ENCODE data around the gene THSD7A. TPM values are rescaled to one million over a fixed set of nuclear protein-coding genes. Genes with fewer than 3 reads are reported as not detected.

THSD7A gene
- total and polyA plus RNA-seq, 7 donors, result 0.06 to 1.4 (median 0.21) TPM

GRCh38 chr7:11749629-11750028 is 82.4 kb downstream of the THSD7A start:
- DNase-seq, result no peak
- H3K4me1 ChIP-seq, result no peaks in the 10 kb centered on the region
- H3K27me3 ChIP-seq (ENCODE audit: insufficient read depth in 3 of 3, low read length in 2 of 3), result no peaks in the 10 kb centered on the region
- no peak for ATAC-seq
- no peaks in the 10 kb centered on the region for H3K36me3 ChIP-seq (ENCODE audit: insufficient read depth in 1 of 2, low read depth in 1 of 2)
- no peak overlapping the region for H3K27ac ChIP-seq
- no peaks in the 10 kb centered on the region for H3K9me3 ChIP-seq
- no peak overlapping the region for H3K4me3 ChIP-seq
- 88 to 92% (median 90%) methylated on average over 4 of the region's 4 CpGs for WGBS, 3 donors
- no peak for TF ChIP-seq CTCF (IDR thresholded peaks at IDR 0.05)
- intact Hi-C loops (cut with DNase I), result no loop called here

- H3K9me3 ChIP-seq, result no peaks in the 10 kb centered on the region
- H3K27ac ChIP-seq, result no peak overlapping the region
- ATAC-seq (no peak), DNase-seq (no peak)
- intact Hi-C loops (cut with DNase I), result no loop called here
- WGBS, 3 donors, result 83 to 88% (median 87%) methylated on average over 6 of the region's 6 CpGs
- no peaks in the 10 kb centered on the region for H3K4me1 ChIP-seq
- no peaks in the 10 kb centered on the region for H3K36me3 ChIP-seq (ENCODE audit: insufficient read depth in 1 of 2, low read depth in 1 of 2)
- no peak for TF ChIP-seq CTCF (IDR thresholded peaks at IDR 0.05)
- no peaks in the 10 kb centered on the region for H3K27me3 ChIP-seq (ENCODE audit: insufficient read depth in 3 of 3, low read length in 2 of 3)
- H3K4me3 ChIP-seq, result no peak overlapping the region
These were observed 83.1 kb downstream of the THSD7A start for GRCh38 chr7:11748884-11749283.

GRCh38 chr7:11747715-11748485 is 84.1 kb downstream of the THSD7A start:
- Histone ChIP-seq H3K4me3 (no peak overlapping the region), H3K9me3 (no peaks in the 10 kb centered on the region), H3K27ac (no peak overlapping the region), H3K4me1 (no peaks in the 10 kb centered on the region), H3K27me3 (ENCODE audit: insufficient read depth in 3 of 3, low read length in 2 of 3) (no peaks in the 10 kb centered on the region), H3K36me3 (ENCODE audit: insufficient read depth in 1 of 2, low read depth in 1 of 2) (no peaks in the 10 kb centered on the region)
- TF ChIP-seq CTCF (IDR thresholded peaks at IDR 0.05), result no peak
- intact Hi-C loops (cut with DNase I), result no loop called here
- ATAC-seq (no peak), DNase-seq (no peak)
- 87 to 88% (median 87%) methylated on average over 4 of the region's 4 CpGs for WGBS, 3 donors

- ATAC-seq, result no peak
- no peak for TF ChIP-seq CTCF (IDR thresholded peaks at IDR 0.05)
- Histone ChIP-seq H3K4me1 (no peaks in the 10 kb centered on the region), H3K9me3 (no peaks in the 10 kb centered on the region), H3K27me3 (ENCODE audit: insufficient read depth in 3 of 3, low read length in 2 of 3) (no peaks in the 10 kb centered on the region), H3K36me3 (ENCODE audit: insufficient read depth in 1 of 2, low read depth in 1 of 2) (no peaks in the 10 kb centered on the region), H3K27ac (no peak overlapping the region), H3K4me3 (no peak overlapping the region)
- DNase-seq, result no peak
- intact Hi-C loops (cut with DNase I), result no loop called here
- WGBS, 3 donors, result 85 to 97% (median 96%) methylated on average over 1 of the region's 1 CpG
These were observed 85.4 kb downstream of the THSD7A start for GRCh38 chr7:11746591-11746990.

- no peaks in the 10 kb centered on the region for H3K9me3 ChIP-seq
- DNase-seq (no peak), ATAC-seq (no peak)
- intact Hi-C loops (cut with DNase I), result no loop called here
- no peaks in the 10 kb centered on the region for H3K27me3 ChIP-seq (ENCODE audit: insufficient read depth in 3 of 3, low read length in 2 of 3)
- WGBS, 3 donors, result 97 to 98% (median 98%) methylated on average over 1 of the region's 1 CpG
- H3K4me3 ChIP-seq, result no peak overlapping the region
- H3K36me3 ChIP-seq (ENCODE audit: insufficient read depth in 1 of 2, low read depth in 1 of 2), result no peaks in the 10 kb centered on the region
- no peak for TF ChIP-seq CTCF (IDR thresholded peaks at IDR 0.05)
- no peaks in the 10 kb centered on the region for H3K4me1 ChIP-seq
- H3K27ac ChIP-seq, result no peak overlapping the region
These were observed 88.5 kb downstream of the THSD7A start for GRCh38 chr7:11743548-11743947.

All from psoas muscle (tissue), 8 donors.